HG02870 (cell line): Measurements from ENCODE around the gene WWC2.

Experiments
- ATAC-seq: cut with Tn5 transposase; IDR thresholded peaks from one replicate; pipeline ENCODE4 v1.9.1; 2021; ENCODE audit warnings: mild to moderate bottlenecking, moderate library complexity; ENCODE audit not compliant: unreplicated experiment

The WWC2 gene

DNA sequence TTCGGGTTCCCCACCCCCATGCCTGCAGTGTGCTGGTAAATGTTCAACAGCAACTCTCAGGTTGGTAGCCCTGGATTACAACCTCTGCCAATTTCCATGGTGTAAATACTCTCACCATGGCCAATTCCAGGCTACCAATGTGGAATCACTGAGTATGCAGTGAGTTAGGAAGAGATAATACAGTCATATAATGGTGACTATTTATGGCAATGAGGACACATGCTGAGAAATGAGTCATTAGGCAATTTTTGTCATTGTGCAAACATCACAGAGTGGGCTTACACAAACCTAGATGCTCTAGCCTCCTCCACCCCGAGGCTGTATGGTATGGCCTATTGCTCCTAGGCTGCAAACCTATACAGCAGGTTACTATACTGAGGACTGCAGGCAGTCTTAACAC lies 227.8 kb downstream of the WWC2 start:
- ATAC-seq: no peak

DNA sequence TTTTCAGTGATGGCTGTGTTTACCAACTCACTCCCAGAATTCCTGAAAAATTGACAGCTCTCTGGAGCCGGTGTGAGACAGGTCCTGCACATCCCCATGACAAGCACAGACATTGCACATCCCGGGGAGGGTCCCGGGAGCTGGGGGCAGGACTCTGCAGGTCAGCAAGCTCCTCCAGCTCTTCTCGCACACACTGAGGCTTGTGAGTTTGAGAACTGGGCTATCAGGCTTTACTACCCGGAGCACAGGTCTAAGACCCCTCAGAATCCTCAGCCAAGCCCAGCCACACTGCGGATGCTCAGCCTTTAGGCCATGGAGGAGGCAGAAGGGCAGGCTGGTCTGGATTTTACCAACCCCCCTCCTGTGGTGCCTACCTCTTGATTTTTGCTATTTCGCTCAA lies 228.8 kb downstream of the WWC2 start:
- ATAC-seq: no peak

DNA sequence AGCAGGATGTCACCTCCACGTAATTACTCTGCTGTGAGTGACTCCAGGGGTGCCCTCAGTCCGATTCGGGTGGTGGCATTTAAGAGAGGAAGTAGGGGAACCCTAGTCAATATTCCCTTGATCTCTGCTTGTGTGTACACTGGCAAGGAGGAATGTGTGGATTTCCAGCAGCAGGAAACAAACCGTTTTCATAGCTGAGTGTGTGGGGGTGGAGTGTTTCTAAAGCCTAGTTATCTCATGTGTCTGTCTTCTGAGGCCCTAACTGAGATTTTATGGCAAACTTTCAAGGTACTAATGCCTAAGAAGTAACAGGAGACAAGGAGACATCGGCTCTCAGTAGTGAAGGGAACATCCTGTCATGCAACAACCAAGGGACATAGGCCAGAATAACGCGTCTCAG lies 229.8 kb downstream of the WWC2 start:
- ATAC-seq: no peak

DNA sequence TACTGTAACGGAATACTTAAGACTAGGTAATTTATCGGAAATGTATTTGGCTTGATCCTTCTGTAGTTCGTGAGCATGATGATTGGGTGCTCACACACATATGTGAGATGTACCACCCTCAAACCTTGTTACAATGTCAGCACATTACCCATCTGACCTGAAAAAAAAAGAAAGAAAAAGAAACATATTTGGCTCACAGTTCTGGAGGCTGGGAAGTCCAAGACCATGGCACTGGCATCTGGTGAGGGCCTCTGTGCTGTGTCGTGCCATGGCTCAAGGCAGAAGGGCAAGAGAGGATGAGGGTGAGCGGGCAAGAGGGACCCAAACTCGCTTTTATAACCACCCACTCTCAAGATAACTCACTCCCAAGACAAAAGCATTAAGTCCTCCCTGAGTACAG lies 230.2 kb downstream of the WWC2 start:
- no peak for ATAC-seq

DNA sequence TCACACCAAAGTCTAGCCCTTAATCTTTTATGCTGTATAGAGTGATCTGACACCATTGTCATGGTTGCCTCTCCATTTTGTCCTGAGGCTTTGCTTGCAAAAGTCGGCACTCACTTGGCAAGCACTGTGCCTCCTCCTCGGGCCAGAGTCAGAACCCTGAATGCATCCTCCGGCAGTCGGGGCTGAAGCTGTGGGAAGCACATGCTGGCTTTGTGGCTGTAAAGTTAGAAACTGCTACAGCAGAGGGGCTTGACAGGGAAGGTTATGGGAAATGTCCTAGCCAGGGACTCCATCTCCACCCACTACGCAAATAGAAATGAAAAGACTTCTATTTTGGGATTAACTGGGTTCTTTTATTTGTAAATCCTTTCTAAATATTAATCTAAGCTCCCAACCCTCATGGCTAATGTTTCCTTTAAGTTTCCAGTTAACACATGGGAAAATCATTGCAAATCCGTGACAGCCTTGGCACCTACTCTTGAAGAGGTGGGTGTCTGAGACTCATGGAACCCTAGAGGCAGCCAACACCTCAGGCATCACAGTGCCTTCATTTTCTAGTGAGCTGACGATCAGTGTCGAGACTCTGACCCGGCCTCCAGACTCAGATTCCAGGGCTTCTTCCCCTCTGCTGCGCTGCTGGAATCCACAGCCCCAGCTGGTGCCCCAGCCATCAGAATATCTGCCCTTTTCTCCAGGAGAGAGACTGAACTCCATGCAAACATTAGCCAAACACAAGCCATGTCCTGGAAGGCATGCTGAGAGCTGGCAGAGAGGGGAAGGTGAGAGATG lies 231.1 kb downstream of the WWC2 start:
- no peak for ATAC-seq

DNA sequence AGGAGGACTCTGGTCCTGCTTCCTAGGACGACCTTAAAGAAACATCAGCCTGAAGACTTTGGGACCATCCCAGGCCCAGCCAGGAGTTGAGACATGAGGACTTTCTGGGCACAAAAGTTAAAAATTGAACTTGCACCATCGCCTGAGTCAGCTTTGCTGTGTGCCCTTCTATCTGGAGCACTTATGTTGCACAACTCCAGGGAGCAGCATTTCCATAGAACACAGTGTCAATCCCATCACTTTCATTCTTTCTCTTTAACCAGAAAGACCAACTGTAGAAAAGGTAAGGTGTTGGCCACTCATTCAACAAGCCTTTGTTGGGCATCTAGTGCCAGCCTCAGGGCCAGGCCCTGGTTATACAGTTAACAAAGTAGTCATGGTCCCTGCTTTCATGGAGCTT lies 231.8 kb downstream of the WWC2 start:
- no peak for ATAC-seq

DNA sequence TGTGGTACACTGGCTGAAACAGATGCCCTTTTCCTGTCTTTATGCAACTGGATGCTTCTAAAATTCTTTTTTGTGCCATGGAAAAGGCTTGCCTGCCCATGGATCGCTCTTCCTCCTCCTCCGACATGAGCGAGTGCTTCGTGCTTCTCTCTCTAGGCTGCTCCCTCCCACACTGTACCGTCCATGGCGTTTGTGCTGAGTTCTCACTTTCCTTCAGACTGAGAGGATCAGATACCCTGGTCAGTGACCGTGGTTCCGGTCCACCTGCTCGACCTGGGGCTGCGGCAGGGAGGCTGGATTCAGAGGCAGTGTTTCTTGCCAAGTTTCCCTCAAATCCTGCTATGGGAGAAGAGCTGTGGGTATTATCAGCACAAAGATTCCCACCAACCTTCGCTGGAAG lies 233.4 kb downstream of the WWC2 start:
- ATAC-seq: no peak

DNA sequence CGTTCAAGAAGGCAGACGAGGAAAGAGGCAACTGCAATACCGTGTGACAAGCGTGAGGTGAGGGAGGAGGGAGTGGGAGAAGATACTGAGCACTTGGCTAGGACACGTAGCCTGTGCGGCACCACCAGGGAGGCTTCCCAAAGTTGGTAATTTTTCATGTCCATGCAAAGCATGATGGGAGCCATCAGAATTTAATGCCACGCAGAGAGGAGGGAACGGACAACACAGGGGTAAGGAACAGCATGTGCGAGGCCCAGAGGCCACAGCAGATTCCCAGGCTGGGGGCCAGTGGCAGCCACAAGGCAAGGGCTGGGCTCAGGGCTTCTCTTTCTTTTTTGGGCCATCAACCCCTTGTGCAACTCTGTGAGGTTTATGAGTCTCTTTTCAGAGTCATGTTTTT lies 234.1 kb downstream of the WWC2 start:
- no peak for ATAC-seq

DNA sequence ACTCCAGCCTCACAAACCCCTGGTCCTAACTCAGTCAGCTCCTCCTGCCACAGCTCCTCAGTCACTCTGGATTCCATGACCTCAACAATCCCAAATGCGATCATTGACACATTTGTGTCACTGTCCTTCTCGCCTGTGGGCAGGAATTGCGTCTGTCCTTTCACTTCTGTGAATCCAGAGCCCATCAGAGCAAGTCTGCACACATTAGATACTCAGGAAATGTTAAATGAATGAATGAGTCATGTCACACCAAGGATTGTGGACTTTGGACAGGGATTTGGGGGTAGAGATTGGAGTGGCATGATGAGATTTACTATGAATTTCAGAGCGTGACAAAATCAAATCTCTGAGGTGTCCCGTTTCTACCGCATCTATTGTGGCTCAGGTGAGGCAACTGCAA lies 234.9 kb downstream of the WWC2 start:
- no peak for ATAC-seq

DNA sequence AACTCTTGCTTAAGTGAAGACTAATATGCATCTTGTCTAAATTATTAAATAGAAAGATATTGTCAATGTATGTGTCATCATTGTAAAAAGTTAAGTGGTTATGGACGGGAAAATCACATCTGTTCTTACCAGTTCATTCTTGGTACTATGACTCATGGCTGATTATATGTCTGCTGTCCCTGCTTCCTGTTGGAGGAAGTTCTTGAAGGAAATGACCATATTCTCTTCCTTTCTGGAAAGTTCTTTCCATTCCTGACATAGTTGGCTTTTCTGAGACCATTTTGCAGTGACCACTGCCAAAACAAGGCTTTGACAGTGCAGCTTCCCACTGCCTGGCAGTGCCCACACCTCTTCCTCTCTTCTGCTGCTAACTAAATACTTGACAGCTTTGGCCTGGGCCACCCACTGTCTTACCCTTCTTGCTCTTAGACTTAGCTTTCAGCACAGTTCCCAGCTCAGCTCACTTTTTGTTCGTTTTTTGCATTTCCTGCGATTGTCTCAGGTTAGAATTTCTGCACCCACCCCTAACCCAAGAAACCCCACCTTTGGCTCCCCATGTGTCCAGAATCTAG lies 236.4 kb downstream of the WWC2 start:
- no peak for ATAC-seq

DNA sequence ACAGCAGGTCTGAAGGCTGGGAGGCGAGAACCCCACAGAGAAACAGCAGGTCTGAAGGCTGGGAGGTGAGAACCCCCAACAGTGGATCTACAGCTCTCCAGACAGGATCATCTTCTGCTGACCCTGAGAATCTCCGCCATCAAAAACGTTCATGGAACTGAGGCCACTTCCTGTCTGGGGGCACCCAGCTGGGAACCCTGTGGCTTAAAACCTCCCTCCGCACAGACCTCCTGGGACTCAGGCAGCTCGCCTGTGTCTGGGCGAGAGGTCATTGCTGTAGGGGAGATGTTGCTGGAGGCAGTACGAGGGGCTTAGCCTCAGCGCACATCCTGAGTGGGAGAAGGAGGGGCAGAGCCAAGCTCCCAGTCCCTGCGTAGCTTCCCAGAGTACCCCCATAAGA lies 238.3 kb downstream of the WWC2 start:
- ATAC-seq: no peak

DNA sequence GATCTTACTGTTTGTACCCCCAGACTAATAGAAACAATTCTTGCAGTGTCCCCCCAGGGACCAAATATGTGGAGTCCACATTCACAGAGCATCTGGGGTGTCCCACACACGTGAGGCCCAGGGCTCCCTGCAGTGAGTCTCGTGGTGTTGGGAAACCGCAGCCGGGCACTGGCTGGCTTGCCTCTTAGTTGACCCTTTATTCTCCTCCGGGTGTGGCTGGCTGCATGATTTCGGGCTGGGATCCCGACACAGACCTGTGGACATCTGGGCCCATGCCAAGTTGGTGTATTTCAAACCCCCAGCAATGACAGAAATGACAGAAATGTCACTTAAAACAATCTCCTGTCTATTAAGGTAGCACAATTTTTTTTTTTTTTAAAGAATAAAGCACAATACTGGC lies 238.8 kb downstream of the WWC2 start:
- ATAC-seq: no peak

DNA sequence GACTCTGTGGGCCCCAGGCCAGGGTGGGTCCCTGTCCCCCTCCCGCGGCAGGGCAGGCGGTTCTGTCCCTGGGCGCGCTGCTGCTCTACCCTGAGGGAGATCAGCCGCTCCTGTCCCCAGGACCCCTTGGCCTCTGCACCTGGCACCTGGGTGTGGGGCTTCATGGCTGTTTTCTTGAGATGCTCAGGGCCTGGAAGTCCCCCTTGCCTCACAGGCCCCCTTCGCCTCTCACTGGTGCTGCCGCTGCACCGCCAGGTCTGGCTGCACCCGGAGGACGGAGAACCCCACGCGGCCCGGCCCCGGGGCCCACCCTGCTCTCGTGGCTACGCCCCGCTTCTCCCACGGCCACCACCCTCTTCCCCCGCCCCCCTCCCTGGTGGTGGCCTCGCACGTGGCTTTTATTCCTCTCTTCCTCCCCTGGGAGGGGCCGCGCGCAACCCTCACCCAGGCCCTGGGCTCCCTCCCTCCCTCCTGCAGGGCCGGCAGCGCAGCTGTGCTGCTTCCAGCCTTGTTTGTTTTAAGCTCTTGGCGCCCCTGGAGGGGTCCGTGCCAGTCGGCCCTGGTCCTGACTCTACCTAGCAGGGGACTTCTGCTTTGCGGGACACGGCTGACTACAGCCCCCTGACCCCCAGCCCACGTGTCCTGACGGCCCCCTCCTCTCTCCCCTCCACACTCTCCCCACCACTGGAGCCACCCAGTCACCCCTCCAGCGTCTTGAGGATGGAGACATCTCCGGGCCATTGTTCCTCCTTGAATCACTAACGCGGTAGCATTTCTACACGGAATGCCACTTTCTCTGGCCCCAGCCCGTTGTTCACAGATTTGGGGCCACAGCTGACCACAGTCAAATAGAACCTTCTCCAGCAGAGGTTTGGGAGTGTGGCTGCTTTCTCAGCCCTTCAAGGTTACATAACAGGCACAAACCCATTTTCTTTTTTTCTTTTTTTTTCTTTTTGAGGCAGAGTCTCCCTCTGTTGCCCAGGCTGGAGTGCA lies 243.8 kb downstream of the WWC2 start:
- ATAC-seq: no peak

DNA sequence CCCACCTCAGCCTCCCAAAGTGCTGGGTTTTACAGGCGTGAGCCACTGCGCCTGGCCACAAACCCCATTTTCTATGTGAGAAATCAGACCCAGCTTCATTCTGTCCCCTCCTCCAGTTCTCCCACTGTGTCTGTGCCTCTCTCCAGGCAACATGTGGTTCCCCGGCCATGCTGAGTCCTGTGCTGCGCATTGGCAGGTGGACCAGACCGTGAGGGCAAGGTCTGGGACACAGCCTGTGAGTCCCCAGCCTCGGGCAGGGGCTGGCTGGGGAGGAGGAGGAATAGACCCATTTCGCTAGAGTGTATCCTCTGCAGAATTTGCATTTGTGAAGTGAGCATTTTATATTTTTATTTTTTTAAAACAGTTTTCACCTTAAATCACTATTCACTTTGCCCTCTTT lies 244.7 kb downstream of the WWC2 start:
- ATAC-seq: no peak

DNA sequence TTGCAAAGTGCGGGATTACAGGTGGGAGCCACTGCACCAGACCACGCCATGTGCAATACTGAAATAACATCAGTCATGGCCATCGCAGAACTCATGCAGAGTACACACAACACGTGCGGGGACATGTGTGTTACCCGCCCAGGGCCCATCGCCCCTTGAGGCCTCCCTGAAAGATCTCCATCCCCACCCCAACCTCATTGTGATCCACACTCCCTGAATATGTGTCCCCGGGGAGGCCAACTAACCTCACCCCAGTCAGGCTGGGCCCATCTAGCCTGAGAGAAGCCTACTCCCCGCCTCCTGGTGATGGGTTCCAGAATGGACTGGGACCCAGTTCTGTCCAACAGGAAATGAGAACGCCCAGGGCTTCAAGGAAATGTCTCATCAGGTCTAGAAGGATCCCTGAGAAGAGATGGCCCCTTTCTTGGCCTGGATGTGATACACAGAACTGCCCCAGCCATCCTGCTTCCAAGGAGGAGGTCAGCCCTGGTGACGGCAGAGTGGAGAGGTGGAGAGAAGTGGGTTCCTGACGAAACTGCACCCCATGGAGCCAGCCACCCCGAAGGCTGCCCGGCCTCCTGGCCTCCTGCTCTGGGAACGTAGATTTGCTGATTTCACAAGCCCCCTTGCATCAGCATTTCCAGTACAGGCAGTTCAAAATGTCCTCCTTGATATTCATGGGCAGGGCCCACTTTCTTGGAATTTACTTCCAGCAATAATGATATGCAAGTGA lies 245.6 kb downstream of the WWC2 start:
- no peak for ATAC-seq

DNA sequence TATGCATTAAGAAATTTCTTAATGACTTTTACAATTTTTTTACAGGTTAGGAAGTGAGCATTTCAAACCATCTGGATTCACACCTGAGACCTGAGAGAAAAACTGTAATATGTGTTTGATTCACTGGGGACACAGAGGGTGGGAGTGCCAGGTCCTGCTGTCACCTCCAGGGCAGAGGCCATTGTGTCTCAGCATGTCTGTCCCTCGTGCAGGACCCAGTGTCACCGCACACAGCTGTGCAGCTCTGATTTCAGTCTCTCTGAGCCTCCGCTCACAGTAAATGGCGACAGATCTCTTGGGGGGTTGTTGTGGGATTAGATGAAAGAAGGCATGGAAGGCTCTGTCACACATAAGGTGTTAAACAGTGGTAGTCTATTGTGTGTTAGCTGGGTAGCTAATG lies 246.2 kb downstream of the WWC2 start:
- no peak for ATAC-seq

DNA sequence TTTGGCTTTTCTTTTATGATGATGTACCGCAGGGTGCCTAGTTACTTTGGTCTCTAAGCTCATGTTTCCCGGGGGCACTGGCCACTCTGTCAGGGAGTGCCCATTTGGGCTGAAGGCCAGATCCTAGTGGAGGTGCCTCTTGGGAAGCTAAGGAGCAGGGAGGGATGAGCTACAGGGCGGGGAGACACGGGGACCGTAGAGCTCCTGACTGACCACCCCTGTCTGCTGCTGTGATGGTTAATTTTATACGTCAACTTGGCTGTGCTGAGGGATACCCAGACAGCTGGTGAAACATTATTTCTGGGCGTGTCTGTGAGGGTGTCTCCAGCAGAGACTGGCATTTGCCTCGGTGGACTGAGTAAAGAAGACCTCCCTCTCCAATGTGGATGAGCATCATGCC lies 248.1 kb downstream of the WWC2 start:
- no peak for ATAC-seq

DNA sequence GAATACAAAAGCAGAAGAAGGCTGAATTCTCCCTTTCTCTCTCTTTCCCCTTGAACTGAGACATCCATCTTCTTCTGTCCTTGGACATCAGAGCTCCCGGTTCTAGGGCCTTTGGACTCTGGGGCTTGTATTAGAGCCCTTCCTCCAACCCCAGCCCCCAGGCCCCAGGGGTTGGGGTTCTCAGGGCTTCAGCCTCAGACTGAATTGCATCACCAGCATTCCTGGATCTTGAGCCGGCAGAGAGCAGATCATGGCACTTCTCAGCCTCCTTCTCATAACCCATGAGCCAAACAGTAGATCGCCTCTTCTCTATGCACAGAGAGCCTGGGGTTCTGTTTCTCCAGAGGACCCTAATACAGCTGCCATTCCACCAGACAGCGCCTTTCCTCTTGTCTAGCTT lies 248.5 kb downstream of the WWC2 start:
- ATAC-seq: no peak

DNA sequence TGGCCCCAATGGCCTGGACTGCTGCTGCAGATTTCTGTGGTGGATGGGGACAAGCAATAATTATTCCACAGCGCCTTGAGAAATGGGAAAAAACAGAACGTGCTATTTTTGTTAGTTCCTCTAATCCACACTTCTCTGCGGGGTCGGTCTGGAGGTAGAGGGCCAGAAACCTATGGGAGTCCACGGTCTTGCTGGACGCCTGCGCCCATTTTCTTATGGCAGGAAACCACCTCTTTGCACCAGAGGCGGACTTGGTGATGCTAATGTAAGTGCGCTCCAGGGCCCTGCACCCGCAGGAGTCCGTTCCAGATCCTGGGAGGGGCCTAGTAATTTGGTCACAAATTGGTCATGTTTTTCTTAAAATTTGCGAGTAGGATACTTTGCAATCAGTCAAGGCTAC lies 249.1 kb downstream of the WWC2 start:
- ATAC-seq: no peak

DNA sequence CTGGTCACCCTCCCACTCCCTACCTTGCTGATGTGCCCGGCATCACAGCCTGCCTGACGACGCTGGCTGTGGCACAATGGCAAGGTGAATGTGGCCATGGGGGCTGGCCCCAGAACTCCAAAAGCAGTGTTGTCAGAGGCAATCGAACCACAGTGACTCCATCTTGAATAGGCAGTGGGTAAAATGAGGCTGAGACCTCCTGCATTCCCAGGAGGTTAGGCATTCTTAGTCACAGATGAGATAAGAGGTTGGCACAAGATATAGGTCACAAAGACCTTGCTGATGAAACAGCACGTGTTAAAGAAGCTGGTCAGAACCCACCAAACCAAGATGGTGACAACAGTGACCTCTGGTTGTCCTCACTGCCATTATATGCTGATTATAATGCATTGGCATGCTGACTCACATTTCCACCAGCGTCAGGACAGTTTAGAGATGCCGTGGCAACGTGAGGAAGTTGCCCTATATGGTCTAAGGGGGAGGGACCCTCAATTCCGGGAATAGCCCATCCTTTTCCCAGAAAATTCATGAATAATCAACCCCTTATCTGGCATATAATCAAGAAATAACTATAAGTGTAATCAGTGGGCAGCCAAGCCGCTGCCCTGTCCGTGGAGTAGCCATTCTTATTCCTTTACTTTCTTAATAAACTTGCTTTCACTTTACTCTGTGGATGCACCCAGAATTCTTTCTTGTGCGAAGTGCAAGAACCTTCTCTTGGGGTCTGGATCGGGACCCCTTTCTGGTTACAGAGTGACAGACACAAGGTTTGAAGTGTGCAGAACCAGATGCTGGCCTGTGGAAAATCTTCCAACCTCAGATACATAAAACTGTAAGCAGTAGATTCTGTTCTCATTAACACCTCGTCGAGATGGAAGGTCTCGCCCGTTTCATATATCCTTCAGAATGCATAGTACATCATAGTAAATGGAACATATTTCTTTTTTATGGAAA lies 249.9 kb downstream of the WWC2 start:
- no peak for ATAC-seq
